Peyer's patch (tissue), 4 donors: ENCODE data around the gene OR4A47. TPM values are rescaled to one million over a fixed set of nuclear protein-coding genes. Genes with fewer than 3 reads are reported as not detected.
"Not testable (repeated sequence)": the region's sequence is repeated elsewhere in the genome, so short reads cannot be mapped to it uniquely, and the experiment has no call there.

Source experiments
- DNase-seq, 3 donors: peaks; one replicate each; pipeline ENCODE4 v3.0.0-alpha.2; 2017 to 2019
- H3K27ac ChIP-seq, 4 donors: fragments of 200-600 bp; sonication (generic); one replicate each; pipeline ENCODE4 v1.5.1; 2016 to 2019
- H3K27me3 ChIP-seq, 2 donors: fragments of 200-600 bp; sonication (generic); one replicate each; pipeline ENCODE4 v1.5.1; 2019
- H3K36me3 ChIP-seq, 3 donors: fragments of 200-600 bp; sonication (generic); one replicate each; pipeline ENCODE4 v1.5.1; 2016 to 2019
- H3K4me1 ChIP-seq, 4 donors: fragments of 200-600 bp; sonication (generic); one replicate each; pipeline ENCODE4 v1.5.1; 2016 to 2019
- H3K4me3 ChIP-seq, 4 donors: fragments of 200-600 bp; sonication (generic); 1 replicate in 3 of 4; 2 replicates in 1 of 4; pipeline ENCODE4 v1.5.1; 2016 to 2019; ENCODE audit warnings: mild to moderate bottlenecking in 1 of 4
- H3K9me3 ChIP-seq, 4 donors: fragments of 200-600 bp; sonication (generic); one replicate each; pipeline ENCODE4 v1.5.1; 2016 to 2019; ENCODE audit warnings: mild to moderate bottlenecking in 1 of 4
- CTCF ChIP-seq, 6 experiments: fragments of 450-650 bp in 4 of 6; fragments of 200-600 bp in 2 of 6; sonication (generic) in 1 of 6; IDR thresholded peaks; one replicate each; pipeline ENCODE4 v1.5.1; 2017 to 2019; ENCODE audit warnings: antibody characterized with exemption in 6 of 6, mild to moderate bottlenecking in 3 of 6, moderate library complexity in 1 of 6
- POLR2A ChIP-seq, 2 donors: fragments of 450-650 bp; IDR thresholded peaks; one replicate each; pipeline ENCODE4 v1.5.1; 2017; ENCODE audit warnings: antibody characterized with exemption in 2 of 2, mild to moderate bottlenecking in 2 of 2, moderate library complexity in 2 of 2
- total RNA-seq, 4 donors: library from RNA; depleted of rRNA; stranded (reverse); fragments of >200 nt; gene quantifications; one replicate each; pipeline ENCODE4 v1.1.0, GENCODE V29; 2016

OR4A47 gene, protein sequence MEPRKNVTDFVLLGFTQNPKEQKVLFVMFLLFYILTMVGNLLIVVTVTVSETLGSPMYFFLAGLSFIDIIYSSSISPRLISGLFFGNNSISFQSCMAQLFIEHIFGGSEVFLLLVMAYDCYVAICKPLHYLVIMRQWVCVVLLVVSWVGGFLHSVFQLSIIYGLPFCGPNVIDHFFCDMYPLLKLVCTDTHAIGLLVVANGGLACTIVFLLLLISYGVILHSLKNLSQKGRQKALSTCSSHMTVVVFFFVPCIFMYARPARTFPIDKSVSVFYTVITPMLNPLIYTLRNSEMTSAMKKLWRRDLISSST
- not detected for total RNA-seq

GRCh38 chr11:48488493-48488892 lies at the start of gene OR4A47:
OR4A47 (plus strand) TSS chr11:48488793; CDS start chr11:48488793, 0 bp downstream.
- DNase-seq, H3K27me3 ChIP-seq, H3K4me3 ChIP-seq, H3K27ac ChIP-seq, H3K4me1 ChIP-seq, H3K36me3 ChIP-seq, H3K9me3 ChIP-seq: not testable (repeated sequence)

GRCh38 chr11:48455909-48456308 lies 32.7 kb upstream of the OR4A47 start:
- not testable (repeated sequence) for H3K27me3 ChIP-seq, H3K36me3 ChIP-seq, H3K27ac ChIP-seq, H3K9me3 ChIP-seq, H3K4me3 ChIP-seq, DNase-seq, H3K4me1 ChIP-seq

DNA sequence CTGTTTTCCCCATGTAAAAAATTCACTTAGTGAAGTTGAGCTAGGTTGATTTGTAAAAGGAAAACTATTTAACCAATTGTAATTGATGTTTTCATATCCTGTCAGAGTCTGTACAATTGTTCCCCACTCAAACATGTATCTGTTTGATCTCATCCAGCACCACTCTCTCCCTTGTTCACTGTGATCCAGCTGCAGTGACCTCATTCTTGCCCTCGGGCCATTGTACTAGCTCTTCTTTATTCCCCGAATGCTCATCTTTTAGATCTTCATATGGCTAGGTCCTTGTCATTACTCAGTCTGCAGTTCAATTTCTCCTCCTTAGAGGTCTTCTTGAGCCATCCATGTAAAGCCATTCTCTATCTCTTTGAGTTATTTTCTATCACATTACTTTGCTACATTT lies 14.6 kb upstream of the OR4A47 start:
- H3K27me3 ChIP-seq, H3K4me3 ChIP-seq, H3K9me3 ChIP-seq, H3K27ac ChIP-seq, DNase-seq, H3K36me3 ChIP-seq, H3K4me1 ChIP-seq: not testable (repeated sequence)

- H3K4me3 ChIP-seq, H3K4me1 ChIP-seq, H3K9me3 ChIP-seq, H3K27me3 ChIP-seq, H3K27ac ChIP-seq, H3K36me3 ChIP-seq, DNase-seq: not testable (repeated sequence)
Measured at GRCh38 chr11:48474703-48475102, 13.9 kb upstream of the OR4A47 start.

DNA sequence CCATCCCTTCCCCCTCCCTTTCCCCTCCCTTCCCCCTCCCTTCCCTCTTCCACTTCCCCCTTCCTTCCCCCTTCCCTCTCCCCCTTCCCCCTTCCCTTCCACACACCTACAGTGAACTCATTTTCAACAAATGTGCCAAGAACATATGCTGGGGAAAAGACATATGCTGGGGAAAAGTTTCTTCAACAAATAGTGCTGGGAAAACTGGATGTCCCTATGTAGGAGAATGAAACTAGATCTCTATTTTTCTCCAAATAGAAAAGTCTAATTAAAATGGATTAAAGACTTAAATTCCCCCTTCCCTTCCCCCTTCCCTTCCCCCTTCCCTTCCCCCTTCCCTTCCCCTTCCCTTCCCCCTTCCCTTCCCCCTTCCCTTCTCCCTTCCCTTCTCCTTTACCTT lies 17.6 kb downstream of the OR4A47 start:
- H3K9me3 ChIP-seq, DNase-seq, H3K27me3 ChIP-seq, H3K27ac ChIP-seq, H3K4me1 ChIP-seq, H3K36me3 ChIP-seq, H3K4me3 ChIP-seq: not testable (repeated sequence)

GRCh38 chr11:48538991-48539390 lies 50.4 kb downstream of the OR4A47 start:
- TF ChIP-seq CTCF (IDR thresholded peaks at IDR 0.05) = no peak
- TF ChIP-seq POLR2A (IDR thresholded peaks at IDR 0.05) = no peak
- no peaks in the 10 kb centered on the region for H3K4me1 ChIP-seq
- no peaks in the 10 kb centered on the region for H3K9me3 ChIP-seq

More at GRCh38 chr11:48538991-48539390, 50.4 kb downstream of the OR4A47 start:
- H3K27me3 ChIP-seq = no peaks in the 10 kb centered on the region
- no peaks in the 10 kb centered on the region for H3K36me3 ChIP-seq
- no peak overlapping the region for H3K4me3 ChIP-seq
- DNase-seq = no peak
- H3K27ac ChIP-seq = no peak overlapping the region

Other genes with a start within 250 kb of the OR4A47 start
- gene OR4X2, start 243.7 kb upstream of the OR4A47 start, total RNA-seq = not detected
- gene OR4X1, start 224.9 kb upstream of the OR4A47 start, total RNA-seq = not detected
- not detected for gene OR4S1, start 182.6 kb upstream of the OR4A47 start, total RNA-seq
- gene OR4C3, start 163.9 kb upstream of the OR4A47 start, total RNA-seq = not detected
- gene OR4C5, start 122.3 kb upstream of the OR4A47 start, total RNA-seq = not detected